ENCODE data around the gene FRAT2. TPM values are rescaled to one million over a fixed set of nuclear protein-coding genes. Genes with fewer than 3 reads are reported as not detected.

The FRAT2 gene
- total and polyA plus RNA-seq, 2 of the 13 experiments (the other 11 are each of a cell fraction or from before 2014, with no cell fraction given): 7.2 to 14.1 TPM

DNA sequence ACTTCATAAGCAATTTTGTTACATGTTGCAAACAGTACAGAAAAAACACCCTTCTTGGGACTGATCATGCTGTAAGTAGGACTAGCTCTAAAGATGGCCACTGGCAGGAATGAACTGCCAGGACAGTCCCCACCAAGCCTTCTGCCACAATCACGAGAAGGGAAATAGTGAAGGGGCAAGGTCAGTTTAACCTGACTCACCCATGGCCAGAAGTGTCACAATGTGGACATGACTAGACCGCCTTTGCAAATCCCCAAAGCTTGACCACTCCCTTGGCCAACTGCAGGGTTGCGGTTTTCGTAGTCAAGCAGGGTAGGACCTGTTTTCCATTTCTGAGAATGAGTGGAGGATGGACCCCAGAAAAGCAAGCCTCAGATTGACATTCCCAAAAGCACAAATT, 19.4 kb upstream of the FRAT2 start:
- Histone ChIP-seq H3K4me2 (ENCODE audit: low read depth, low read length) (no peak overlapping the region), H2AFZ (ENCODE audit: low read length) (no peak overlapping the region), H3K9ac (ENCODE audit: insufficient read depth, low read depth, low read length) (no peak overlapping the region), H3K27ac (ENCODE audit: extremely low read length, insufficient read depth, low read length) (no peak overlapping the region), H3K79me2 (ENCODE audit: insufficient read depth, low read length) (no peaks in the 10 kb centered on the region), H3K36me3 (replicated peaks in 1 of 2; ENCODE audit: control insufficient read depth in 1 of 2, insufficient read depth in 2 of 2, low read length in 2 of 2) (peaks cover 15 to 27% of the 10 kb centered on the region in 2 experiments; a peak in 4 of 5 replicates), H4K20me1 (ENCODE audit: insufficient read depth, low read length) (no peaks in the 10 kb centered on the region), H3K4me1 (ENCODE audit: insufficient read depth, low read length) (0 out of 2 replicates have a peak, but pooled peaks cover 10% of the 10 kb centered on the region), H3K27me3 (ENCODE audit: control insufficient read depth in 1 of 2, insufficient read depth in 2 of 2, low read length in 2 of 2) (no peaks in the 10 kb centered on the region), H3K4me3 (replicated peaks in 1 of 3; ENCODE audit: insufficient read depth in 1 of 3, low read depth in 2 of 3, low read length in 3 of 3) (no peak overlapping the region), H3K9me3 (ENCODE audit: low read length) (no peaks in the 10 kb centered on the region)
- DNase-seq (ENCODE audit: low spot score) (no peak), FAIRE-seq (no peak), ATAC-seq (no peak)
- in situ Hi-C loops (cut with HindIII; ENCODE audit: extremely low pct_ligation_motif_present, low pct_unique_long_range_greater_than_20kb): no loop called here
- ChIA-PET CTCF (ENCODE audit: low intra/inter-chr PET ratio, low total read pairs) (interaction anchor here (0.7 kb wide), 1 partner anchor 76 kb away, joined by 3 read pairs; no protein-coding TSS in a partner anchor), POLR2A (no interaction called here)
- WGBS (ENCODE audit: low lambda C conversion rate): 100% methylated on average over 2 of the region's 4 CpGs
- intact Hi-C loops (cut with micrococcal nuclease; ENCODE audit: unreplicated experiment): loop anchor here (2.0 kb wide), 1 partner anchor 75 kb away; no protein-coding TSS in a partner anchor
- TF ChIP-seq SRF (IDR thresholded peaks at IDR 0.05; ENCODE audit: low read depth, low read length) (no peak), NONO (IDR thresholded peaks at IDR 0.05) (no peak), NONO (CRISPR knock-in tag; conservative IDR thresholded peaks at IDR 0.05) (no peak), ZEB1 (IDR thresholded peaks at IDR 0.05; ENCODE audit: insufficient replicate concordance, low read depth) (no peak), ZNF883 (CRISPR knock-in tag; IDR thresholded peaks at IDR 0.05; ENCODE audit: not compliant biosample characterization) (no peak), CBFB (CRISPR knock-in tag; IDR thresholded peaks at IDR 0.05) (no peak), SIX1 (CRISPR knock-in tag; IDR thresholded peaks at IDR 0.05; ENCODE audit: borderline replicate concordance) (no peak), ZBTB1 (CRISPR knock-in tag; IDR thresholded peaks at IDR 0.05; ENCODE audit: borderline replicate concordance) (no peak), ZFP37 (CRISPR knock-in tag; IDR thresholded peaks at IDR 0.05; ENCODE audit: borderline replicate concordance) (no peak), POLR2A (IDR thresholded peaks at IDR 0.05; ENCODE audit: insufficient read depth in 1 of 2, low read depth in 2 of 2, low read length in 2 of 2) (no peak), ZNF891 (CRISPR knock-in tag; IDR thresholded peaks at IDR 0.05) (no peak), ZNF468 (CRISPR knock-in tag; IDR thresholded peaks at IDR 0.05) (no peak), PHF8 (CRISPR knock-in tag; IDR thresholded peaks at IDR 0.05) (no peak)
- TF ChIP-seq, protein P1, sequence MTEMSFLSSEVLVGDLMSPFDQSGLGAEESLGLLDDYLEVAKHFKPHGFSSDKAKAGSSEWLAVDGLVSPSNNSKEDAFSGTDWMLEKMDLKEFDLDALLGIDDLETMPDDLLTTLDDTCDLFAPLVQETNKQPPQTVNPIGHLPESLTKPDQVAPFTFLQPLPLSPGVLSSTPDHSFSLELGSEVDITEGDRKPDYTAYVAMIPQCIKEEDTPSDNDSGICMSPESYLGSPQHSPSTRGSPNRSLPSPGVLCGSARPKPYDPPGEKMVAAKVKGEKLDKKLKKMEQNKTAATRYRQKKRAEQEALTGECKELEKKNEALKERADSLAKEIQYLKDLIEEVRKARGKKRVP (CRISPR knock-in tag; IDR thresholded peaks at IDR 0.05): no peak
- TF ChIP-seq, protein P2, sequence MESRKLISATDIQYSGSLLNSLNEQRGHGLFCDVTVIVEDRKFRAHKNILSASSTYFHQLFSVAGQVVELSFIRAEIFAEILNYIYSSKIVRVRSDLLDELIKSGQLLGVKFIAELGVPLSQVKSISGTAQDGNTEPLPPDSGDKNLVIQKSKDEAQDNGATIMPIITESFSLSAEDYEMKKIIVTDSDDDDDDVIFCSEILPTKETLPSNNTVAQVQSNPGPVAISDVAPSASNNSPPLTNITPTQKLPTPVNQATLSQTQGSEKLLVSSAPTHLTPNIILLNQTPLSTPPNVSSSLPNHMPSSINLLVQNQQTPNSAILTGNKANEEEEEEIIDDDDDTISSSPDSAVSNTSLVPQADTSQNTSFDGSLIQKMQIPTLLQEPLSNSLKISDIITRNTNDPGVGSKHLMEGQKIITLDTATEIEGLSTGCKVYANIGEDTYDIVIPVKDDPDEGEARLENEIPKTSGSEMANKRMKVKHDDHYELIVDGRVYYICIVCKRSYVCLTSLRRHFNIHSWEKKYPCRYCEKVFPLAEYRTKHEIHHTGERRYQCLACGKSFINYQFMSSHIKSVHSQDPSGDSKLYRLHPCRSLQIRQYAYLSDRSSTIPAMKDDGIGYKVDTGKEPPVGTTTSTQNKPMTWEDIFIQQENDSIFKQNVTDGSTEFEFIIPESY (CRISPR knock-in tag; IDR thresholded peaks at IDR 0.05): no peak
- TF ChIP-seq, protein P3, sequence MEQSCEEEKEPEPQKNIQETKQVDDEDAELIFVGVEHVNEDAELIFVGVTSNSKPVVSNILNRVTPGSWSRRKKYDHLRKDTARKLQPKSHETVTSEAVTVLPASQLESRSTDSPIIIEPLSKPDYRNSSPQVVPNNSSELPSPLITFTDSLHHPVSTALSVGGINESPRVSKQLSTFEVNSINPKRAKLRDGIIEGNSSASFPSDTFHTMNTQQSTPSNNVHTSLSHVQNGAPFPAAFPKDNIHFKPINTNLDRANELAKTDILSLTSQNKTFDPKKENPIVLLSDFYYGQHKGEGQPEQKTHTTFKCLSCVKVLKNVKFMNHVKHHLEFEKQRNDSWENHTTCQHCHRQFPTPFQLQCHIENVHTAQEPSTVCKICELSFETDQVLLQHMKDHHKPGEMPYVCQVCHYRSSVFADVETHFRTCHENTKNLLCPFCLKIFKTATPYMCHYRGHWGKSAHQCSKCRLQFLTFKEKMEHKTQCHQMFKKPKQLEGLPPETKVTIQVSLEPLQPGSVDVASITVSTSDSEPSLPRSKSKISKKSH (CRISPR knock-in tag; IDR thresholded peaks at IDR 0.05; ENCODE audit: borderline replicate concordance): no peak
- no TSS peak for BruUV-seq (replicated peaks)
